DOHH2 (cell line): ENCODE data around the gene WNT3A.

ENCODE experiments used
- CTCF ChIP-seq: fragments of 200-600 bp; sonication (generic); IDR thresholded peaks from one replicate; pipeline ENCODE4 v1.5.1; 2014; ENCODE audit warnings: antibody characterized with exemption, mild to moderate bottlenecking, low read depth, low read length; ENCODE audit not compliant: poor library complexity, severe bottlenecking
- EZH2phosphoT487 ChIP-seq: fragments of 200-600 bp; sonication (generic); IDR thresholded peaks from 2 replicates; pipeline ENCODE4 v1.6.1; 2017; ENCODE audit warnings: borderline replicate concordance, mild to moderate bottlenecking, antibody characterized with exemption, low read length, moderate library complexity, mixed read lengths

- TF ChIP-seq CTCF (no peak), EZH2phosphoT487 (no peak)
These were observed 86.5 kb downstream of the WNT3A start for GRCh38 chr1:228093050-228093906.
